H1 (cell line): ENCODE data around the gene CAPN6. TPM values are rescaled to one million over a fixed set of nuclear protein-coding genes. Genes with fewer than 3 reads are reported as not detected.

Experiments used
- CTCF ChIA-PET: fragments of 300-600 bp; sonication (Branson Sonifier 250); formaldehyde crosslinking; loops from one replicate; lab custom pipeline; 2021; ENCODE audit not compliant: partially characterized antibody; lab: Charles Lee
- POLR2A ChIA-PET: fragments of 300-600 bp; sonication (Branson Sonifier 250); formaldehyde crosslinking; loops from one replicate; lab custom pipeline; 2021; ENCODE audit warnings: inconsistent platforms; ENCODE audit not compliant: partially characterized antibody; lab: Charles Lee
- DNase-seq, 2 experiments: peaks; one replicate each; pipeline versions ENCODE4 v3.0.0 to v3.0.0-alpha.2; 2010 to 2022; ENCODE audit warnings: low spot score in 2 of 2, low read depth in 1 of 2, mixed read lengths in 1 of 2
- FAIRE-seq: peaks from 2 replicates; lab custom pipeline; 2011; peaks lifted over from hg19 to GRCh38; lab: Jason Lieb, UNC
- H2AFZ ChIP-seq: 2 replicates; pipeline ENCODE4 v1.8.1; 2012; ENCODE audit warnings: low read length, inconsistent platforms
- H2AK5ac ChIP-seq: 2 replicates; pipeline ENCODE4 v1.6.1; 2013; ENCODE audit warnings: low read depth, low read length
- H2BK120ac ChIP-seq: replicated peaks from 2 replicates; pipeline ENCODE3; 2013; ENCODE audit warnings: low read depth, low read length, inconsistent platforms
- H2BK12ac ChIP-seq: 2 replicates; pipeline ENCODE4 v1.6.1; 2013; ENCODE audit warnings: low read depth, low read length
- H2BK15ac ChIP-seq: 2 replicates; pipeline ENCODE4 v1.6.1; 2013; ENCODE audit warnings: low read length
- H2BK20ac ChIP-seq: 2 replicates; pipeline ENCODE4 v1.6.1; 2013; ENCODE audit warnings: low read length
- H2BK5ac ChIP-seq: 2 replicates; pipeline ENCODE4 v1.6.1; 2013; ENCODE audit warnings: low read depth, low read length
- H3K14ac ChIP-seq: 2 replicates; pipeline ENCODE4 v1.6.1; 2013; ENCODE audit warnings: inconsistent platforms; ENCODE audit not compliant: insufficient read length
- H3K18ac ChIP-seq: 2 replicates; pipeline ENCODE4 v1.6.1; 2013; ENCODE audit warnings: low read length; ENCODE audit errors: extremely low read depth
- H3K23ac ChIP-seq: 2 replicates; pipeline ENCODE4 v1.6.1; 2013; ENCODE audit warnings: inconsistent platforms; ENCODE audit not compliant: insufficient read length
- H3K23me2 ChIP-seq: 2 replicates; pipeline ENCODE4 v1.6.1; 2013; ENCODE audit warnings: low read depth, low read length
- H3K27ac ChIP-seq: 2 replicates; pipeline ENCODE4 v1.6.1; 2011; ENCODE audit warnings: low read depth, low read length, inconsistent platforms
- H3K27me3 ChIP-seq, 4 experiments: replicated peaks in 1 of 4; 1 replicate in 1 of 4; 2 replicates in 3 of 4; pipeline versions ENCODE4 v1.6.1 to v1.8.1; 2011 to 2013; ENCODE audit warnings: low read length in 3 of 4, mild to moderate bottlenecking in 3 of 4, inconsistent platforms in 2 of 4, mixed read lengths in 2 of 4, moderate library complexity in 1 of 4; ENCODE audit not compliant: control insufficient read depth in 3 of 4, insufficient read depth in 3 of 4; ENCODE audit errors: extremely low read depth in 1 of 4
- H3K36me3 ChIP-seq, 4 experiments: 2 replicates each; pipeline versions ENCODE4 v1.6.1 to v1.8.1; 2011 to 2013; ENCODE audit warnings: mild to moderate bottlenecking in 4 of 4, low read length in 3 of 4, moderate library complexity in 2 of 4, control low read depth in 1 of 4, inconsistent platforms in 1 of 4; ENCODE audit not compliant: insufficient read depth in 4 of 4, control insufficient read depth in 2 of 4
- H3K4ac ChIP-seq: replicated peaks from 2 replicates; pipeline ENCODE3; 2013; ENCODE audit warnings: low read length, low read depth, mixed read lengths, inconsistent platforms; ENCODE audit not compliant: insufficient read length
- H3K4me1 ChIP-seq, 4 experiments: replicated peaks in 1 of 4; 1 replicate in 1 of 4; 2 replicates in 3 of 4; pipeline versions ENCODE4 v1.6.1 to v1.8.1; 2011 to 2013; ENCODE audit warnings: low read length in 3 of 4, inconsistent platforms in 2 of 4, mixed read lengths in 1 of 4; ENCODE audit not compliant: insufficient read depth in 4 of 4, control insufficient read depth in 3 of 4
- H3K4me2 ChIP-seq, 2 experiments: 2 replicates each; pipeline versions ENCODE4 v1.6.1 to v1.8.1; 2011 to 2013; ENCODE audit warnings: low read depth in 2 of 2, low read length in 2 of 2, control low read depth in 1 of 2, inconsistent platforms in 1 of 2, mild to moderate bottlenecking in 1 of 2; ENCODE audit not compliant: insufficient read depth in 1 of 2
- H3K4me3 ChIP-seq, 4 experiments: fragments of 200-600, 300-600 bp in 1 of 4; sonication (generic), shearing (Covaris generic), sonication (Bioruptor Twin) in 1 of 4; 2 replicates each; pipeline versions ENCODE4 v1.5.1 to v1.8.1; 2011 to 2016; ENCODE audit warnings: low read length in 4 of 4, low read depth in 3 of 4, control low read depth in 2 of 4, inconsistent platforms in 2 of 4, mild to moderate bottlenecking in 2 of 4, mixed read lengths in 1 of 4, moderate library complexity in 1 of 4; ENCODE audit not compliant: insufficient read depth in 2 of 4; ENCODE audit errors: extremely low read depth in 1 of 4
- H3K56ac ChIP-seq: replicated peaks from 2 replicates; pipeline ENCODE3; 2013; ENCODE audit warnings: low read depth, mild to moderate bottlenecking, mixed read lengths, low read length, inconsistent platforms; ENCODE audit not compliant: insufficient read length
- H3K79me1 ChIP-seq: 2 replicates; pipeline ENCODE4 v1.6.1; 2013; ENCODE audit warnings: low read depth, low read length, control low read depth
- H3K79me2 ChIP-seq, 2 experiments: 2 replicates each; pipeline versions ENCODE4 v1.6.1 to v1.8.1; 2012 to 2013; ENCODE audit warnings: low read length in 2 of 2, mild to moderate bottlenecking in 2 of 2, inconsistent platforms in 1 of 2; ENCODE audit not compliant: insufficient read depth in 2 of 2, control insufficient read depth in 1 of 2
- H3K9ac ChIP-seq, 4 experiments: replicated peaks in 1 of 4; 1 replicate in 1 of 4; 2 replicates in 3 of 4; pipeline versions ENCODE4 v1.6.1 to v1.8.1; 2011 to 2013; ENCODE audit warnings: low read depth in 3 of 4, low read length in 3 of 4, control low read depth in 2 of 4, mild to moderate bottlenecking in 2 of 4, moderate library complexity in 2 of 4, inconsistent platforms in 1 of 4; ENCODE audit errors: extremely low read depth in 1 of 4
- H3K9me3 ChIP-seq, 2 experiments: 2 replicates each; pipeline versions ENCODE4 v1.6.1 to v1.8.1; 2012 to 2013; ENCODE audit warnings: mild to moderate bottlenecking in 2 of 2, moderate library complexity in 2 of 2, control low read depth in 1 of 2, inconsistent platforms in 1 of 2, low read depth in 1 of 2, low read length in 1 of 2, mixed read lengths in 1 of 2; ENCODE audit not compliant: insufficient read depth in 2 of 2
- H4K20me1 ChIP-seq, 2 experiments: replicated peaks in 1 of 2; 2 replicates each; pipeline versions ENCODE3 to v1.8.1; 2011 to 2013; ENCODE audit warnings: inconsistent platforms in 2 of 2, low read length in 2 of 2, mild to moderate bottlenecking in 1 of 2; ENCODE audit not compliant: insufficient read depth in 2 of 2, control insufficient read depth in 1 of 2
- H4K5ac ChIP-seq: 2 replicates; pipeline ENCODE4 v1.6.1; 2013; ENCODE audit warnings: low read length, low read depth, mixed read lengths, inconsistent platforms; ENCODE audit not compliant: insufficient read length
- H4K8ac ChIP-seq: 2 replicates; pipeline ENCODE4 v1.8.0; 2013; ENCODE audit warnings: mild to moderate bottlenecking, moderate library complexity, low read length, inconsistent platforms; ENCODE audit not compliant: insufficient read depth; ENCODE audit errors: extremely low read depth
- H4K91ac ChIP-seq: replicated peaks from 2 replicates; pipeline ENCODE3; 2013; ENCODE audit warnings: low read length, mixed read lengths, inconsistent platforms; ENCODE audit not compliant: insufficient read length
- CBX8 ChIP-seq: fragments of 300-800, 300-1000 bp; sonication (generic); IDR thresholded peaks from 2 replicates; pipeline ENCODE4 v1.7.1; 2016; ENCODE audit warnings: low read depth, low read length, borderline replicate concordance
- EP300 ChIP-seq, 2 experiments: IDR thresholded peaks; 1 replicate in 1 of 2; 2 replicates in 1 of 2; pipeline ENCODE4 v1.6.1; 2011 to 2012; ENCODE audit warnings: low read depth in 2 of 2, low read length in 2 of 2, mild to moderate bottlenecking in 2 of 2, borderline replicate concordance in 1 of 2, inconsistent platforms in 1 of 2, moderate library complexity in 1 of 2
- HDAC2 ChIP-seq, 2 experiments: fragments of 300-600 bp in 1 of 2; sonication (generic) in 1 of 2; IDR thresholded peaks; 2 replicates each; pipeline ENCODE4 v1.6.1; 2011 to 2012; ENCODE audit warnings: low read depth in 2 of 2, low read length in 2 of 2, mild to moderate bottlenecking in 2 of 2, moderate library complexity in 2 of 2, borderline replicate concordance in 1 of 2, inconsistent platforms in 1 of 2
- KDM1A ChIP-seq: fragments of 200-600, 300-600 bp; sonication (generic); IDR thresholded peaks from 2 replicates; pipeline ENCODE4 v1.7.1; 2016; ENCODE audit warnings: mild to moderate bottlenecking, low read length, borderline replicate concordance
- RFX5 ChIP-seq: IDR thresholded peaks from 2 replicates; pipeline ENCODE4 v1.6.1; 2011; ENCODE audit warnings: low read depth, low read length, improper control_type of control experiment, borderline replicate concordance
- SAP30 ChIP-seq: fragments of 300-600 bp; sonication (generic); IDR thresholded peaks from 2 replicates; pipeline ENCODE4 v1.7.1; 2012; ENCODE audit warnings: low read length, moderate library complexity, mild to moderate bottlenecking, inconsistent platforms; ENCODE audit not compliant: insufficient read depth, insufficient replicate concordance
- WGBS, 2 experiments: shearing (Covaris generic) in 1 of 2; methylation state at CpG; one replicate each; pipeline versions ENCODE4 v1.1.6 to v1.1.7; 2013 to 2015; ENCODE audit warnings: low lambda C conversion rate in 2 of 2, mixed read lengths in 2 of 2, inconsistent platforms in 1 of 2, low coverage in 1 of 2, missing lambda C conversion rate in 1 of 2; ENCODE audit not compliant: insufficient replicate concordance in 2 of 2, insufficient coverage in 1 of 2, insufficient read length in 1 of 2; ENCODE audit errors: extremely low coverage in 1 of 2, missing lambda C conversion rate in 1 of 2; 5-methylcytosine and 5-hydroxymethylcytosine counted together
- polyA plus RNA-seq, 7 experiments: library from polyadenylated mRNA; depleted of rRNA in 3 of 7; stranded (reverse) in 5 of 7; unstranded in 2 of 7; fragments of >200 nt in 5 of 7; fragments of 200-250 nt in 2 of 7; gene quantifications; 1 replicate in 5 of 7; 2 replicates in 1 of 7; 4 replicates in 1 of 7; pipeline versions ENCODE4 v1.2.1 to v1.2.3, GENCODE V29; 2011 to 2013; ENCODE audit warnings: missing spikeins in 2 of 7, mixed read lengths in 2 of 7
- total RNA-seq: library from RNA; stranded (reverse); fragmentation: NEBNext Ultra II Directional; extraction: Animal tissue kit (Norgen Biotek cat#: 25700); gene quantifications from 2 replicates; pipeline ENCODE4 v1.2.1, GENCODE V29; 2021
- TF ChIP-seq, protein P1 (sequence below), 3 experiments: IDR thresholded peaks; 1 replicate in 2 of 3; 2 replicates in 1 of 3; pipeline versions ENCODE4 v1.5.1 to v1.6.1; 2011; ENCODE audit warnings: low read length in 3 of 3, mild to moderate bottlenecking in 3 of 3, inconsistent platforms in 2 of 3, low read depth in 1 of 3, moderate library complexity in 1 of 3; ENCODE audit not compliant: insufficient read depth in 1 of 3; ENCODE audit errors: control extremely low read depth in 1 of 3
- TF ChIP-seq, protein P2 (sequence below): IDR thresholded peaks from 2 replicates; pipeline ENCODE4 v1.6.1; 2012; ENCODE audit warnings: inconsistent platforms

The CAPN6 gene
- total and polyA plus RNA-seq, 2 of the 8 experiments (the other 6 are each of a cell fraction or from before 2014, with no cell fraction given): 5.3 to 10.6 TPM

DNA sequence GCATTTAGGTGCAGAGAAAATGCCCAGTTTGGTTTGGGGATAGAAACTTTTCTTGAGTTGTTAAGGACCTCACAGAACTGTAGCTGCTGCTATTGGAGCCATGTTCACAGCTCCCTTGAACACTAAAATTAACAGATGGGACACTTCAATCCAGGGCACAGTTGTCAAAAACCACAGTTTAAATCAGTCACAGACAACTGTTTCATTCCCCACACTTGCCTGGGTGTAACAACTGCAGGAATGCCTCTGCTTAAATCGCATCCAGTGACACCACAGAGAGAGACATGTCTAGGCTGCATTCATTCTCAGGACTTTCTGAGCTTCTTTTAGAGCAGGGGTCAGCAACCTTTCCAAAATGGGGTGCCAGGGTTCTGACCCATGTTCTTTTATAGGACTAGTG lies 12.7 kb upstream of the CAPN6 start:
- H3K56ac ChIP-seq: no peak overlapping the region
- FAIRE-seq: no peak
- H3K79me2 ChIP-seq: no peaks in the 10 kb centered on the region
- no peaks in the 10 kb centered on the region for H3K4me1 ChIP-seq
- no peak overlapping the region for H2BK120ac ChIP-seq
- no peak overlapping the region for H3K9ac ChIP-seq
- no peak overlapping the region for H3K4me2 ChIP-seq
- H2BK20ac ChIP-seq: no peak overlapping the region
- no peak overlapping the region for H2BK12ac ChIP-seq
- no peaks in the 10 kb centered on the region for H3K27me3 ChIP-seq
- no peak overlapping the region for H3K23ac ChIP-seq
- no peaks in the 10 kb centered on the region for H3K79me1 ChIP-seq
- TF ChIP-seq EP300 (IDR thresholded peaks at IDR 0.05; ENCODE audit: borderline replicate concordance in 1 of 2, low read depth in 2 of 2, low read length in 2 of 2) (no peak), RFX5 (no peak), HDAC2 (IDR thresholded peaks at IDR 0.05; ENCODE audit: borderline replicate concordance in 1 of 2, low read depth in 2 of 2, low read length in 2 of 2) (no peak), CBX8 (no peak), KDM1A (no peak), SAP30 (no peak)
- TF ChIP-seq, protein P1, sequence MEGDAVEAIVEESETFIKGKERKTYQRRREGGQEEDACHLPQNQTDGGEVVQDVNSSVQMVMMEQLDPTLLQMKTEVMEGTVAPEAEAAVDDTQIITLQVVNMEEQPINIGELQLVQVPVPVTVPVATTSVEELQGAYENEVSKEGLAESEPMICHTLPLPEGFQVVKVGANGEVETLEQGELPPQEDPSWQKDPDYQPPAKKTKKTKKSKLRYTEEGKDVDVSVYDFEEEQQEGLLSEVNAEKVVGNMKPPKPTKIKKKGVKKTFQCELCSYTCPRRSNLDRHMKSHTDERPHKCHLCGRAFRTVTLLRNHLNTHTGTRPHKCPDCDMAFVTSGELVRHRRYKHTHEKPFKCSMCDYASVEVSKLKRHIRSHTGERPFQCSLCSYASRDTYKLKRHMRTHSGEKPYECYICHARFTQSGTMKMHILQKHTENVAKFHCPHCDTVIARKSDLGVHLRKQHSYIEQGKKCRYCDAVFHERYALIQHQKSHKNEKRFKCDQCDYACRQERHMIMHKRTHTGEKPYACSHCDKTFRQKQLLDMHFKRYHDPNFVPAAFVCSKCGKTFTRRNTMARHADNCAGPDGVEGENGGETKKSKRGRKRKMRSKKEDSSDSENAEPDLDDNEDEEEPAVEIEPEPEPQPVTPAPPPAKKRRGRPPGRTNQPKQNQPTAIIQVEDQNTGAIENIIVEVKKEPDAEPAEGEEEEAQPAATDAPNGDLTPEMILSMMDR (IDR thresholded peaks at IDR 0.05; ENCODE audit: control extremely low read depth in 1 of 3, insufficient read depth in 1 of 3, low read depth in 1 of 3, low read length in 3 of 3): no peak
- TF ChIP-seq, protein P2, sequence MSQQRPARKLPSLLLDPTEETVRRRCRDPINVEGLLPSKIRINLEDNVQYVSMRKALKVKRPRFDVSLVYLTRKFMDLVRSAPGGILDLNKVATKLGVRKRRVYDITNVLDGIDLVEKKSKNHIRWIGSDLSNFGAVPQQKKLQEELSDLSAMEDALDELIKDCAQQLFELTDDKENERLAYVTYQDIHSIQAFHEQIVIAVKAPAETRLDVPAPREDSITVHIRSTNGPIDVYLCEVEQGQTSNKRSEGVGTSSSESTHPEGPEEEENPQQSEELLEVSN: no peak
- ChIA-PET POLR2A (no interaction called here), CTCF (interaction anchor here (2.1 kb wide), 1 partner anchor 7 kb away, joined by 6 read pairs; no protein-coding TSS in a partner anchor)
- no peaks in the 10 kb centered on the region for H3K23me2 ChIP-seq
- no peak overlapping the region for H3K18ac ChIP-seq
- no peak overlapping the region for H3K4me3 ChIP-seq
- no peaks in the 10 kb centered on the region for H3K9me3 ChIP-seq
- H3K4ac ChIP-seq: no peak overlapping the region
- H3K27ac ChIP-seq: no peak overlapping the region
- WGBS, 2 experiments: 75% methylated on average over 1 of the region's 1 CpG; no CpG with 5 or more reads in 1 of the 2 experiments
- no peaks in the 10 kb centered on the region for H3K36me3 ChIP-seq
- H4K5ac ChIP-seq: no peak overlapping the region
- no peak overlapping the region for H2BK5ac ChIP-seq
- no peak overlapping the region for H2AFZ ChIP-seq
- no peak overlapping the region for H2BK15ac ChIP-seq
- DNase-seq: no peak
- H2AK5ac ChIP-seq: no peak overlapping the region
- no peak overlapping the region for H4K8ac ChIP-seq
- H4K20me1 ChIP-seq: no peaks in the 10 kb centered on the region
- H4K91ac ChIP-seq: no peak overlapping the region
- no peak overlapping the region for H3K14ac ChIP-seq
